GM12872 (cell line): Measurements from ENCODE around the gene DIS3L2.

Experiments used
- TF ChIP-seq, protein P1 (sequence below): IDR thresholded peaks from 3 replicates; pipeline ENCODE4 v1.5.1; 2011; ENCODE audit warnings: low read depth, mild to moderate bottlenecking, low read length, moderate library complexity; ENCODE audit not compliant: insufficient read depth

The DIS3L2 gene

DNA sequence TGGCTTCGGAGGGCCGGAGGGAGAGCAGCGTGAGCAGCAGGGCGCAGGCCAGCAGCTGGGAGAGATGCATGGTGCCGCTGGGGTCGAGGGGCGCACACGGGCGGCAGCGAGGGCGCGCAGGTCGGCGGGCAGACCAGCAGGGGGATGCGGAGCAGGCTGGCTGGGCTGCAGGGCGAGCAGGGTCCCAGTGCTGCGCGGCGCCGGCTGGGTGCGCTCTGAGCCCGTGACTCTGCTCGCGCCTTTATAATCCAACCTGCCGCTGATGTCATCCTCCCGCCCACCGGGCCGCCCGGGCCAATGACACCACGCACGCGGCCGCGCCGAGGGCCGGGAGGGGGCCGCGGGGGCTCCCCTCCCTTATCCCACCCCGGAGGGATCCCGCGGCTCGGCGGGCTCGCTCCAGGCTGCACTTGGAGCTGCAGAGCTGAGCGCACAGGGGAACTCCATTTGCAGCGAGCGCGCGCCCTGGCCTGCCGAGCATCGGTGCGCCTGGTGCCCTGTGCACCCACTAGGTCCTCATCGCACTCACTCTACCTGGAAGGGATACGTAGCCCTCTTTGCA, 35.3 kb upstream of the DIS3L2 start, which contains the start of gene NPPC:
Gene NPPC (minus strand): TSS at position 217 of the 562 bp plus-strand sequence. CDS start 147 bp downstream, at position 70.
- TF ChIP-seq, protein P1, sequence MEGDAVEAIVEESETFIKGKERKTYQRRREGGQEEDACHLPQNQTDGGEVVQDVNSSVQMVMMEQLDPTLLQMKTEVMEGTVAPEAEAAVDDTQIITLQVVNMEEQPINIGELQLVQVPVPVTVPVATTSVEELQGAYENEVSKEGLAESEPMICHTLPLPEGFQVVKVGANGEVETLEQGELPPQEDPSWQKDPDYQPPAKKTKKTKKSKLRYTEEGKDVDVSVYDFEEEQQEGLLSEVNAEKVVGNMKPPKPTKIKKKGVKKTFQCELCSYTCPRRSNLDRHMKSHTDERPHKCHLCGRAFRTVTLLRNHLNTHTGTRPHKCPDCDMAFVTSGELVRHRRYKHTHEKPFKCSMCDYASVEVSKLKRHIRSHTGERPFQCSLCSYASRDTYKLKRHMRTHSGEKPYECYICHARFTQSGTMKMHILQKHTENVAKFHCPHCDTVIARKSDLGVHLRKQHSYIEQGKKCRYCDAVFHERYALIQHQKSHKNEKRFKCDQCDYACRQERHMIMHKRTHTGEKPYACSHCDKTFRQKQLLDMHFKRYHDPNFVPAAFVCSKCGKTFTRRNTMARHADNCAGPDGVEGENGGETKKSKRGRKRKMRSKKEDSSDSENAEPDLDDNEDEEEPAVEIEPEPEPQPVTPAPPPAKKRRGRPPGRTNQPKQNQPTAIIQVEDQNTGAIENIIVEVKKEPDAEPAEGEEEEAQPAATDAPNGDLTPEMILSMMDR, result peak; percentile 56

DNA sequence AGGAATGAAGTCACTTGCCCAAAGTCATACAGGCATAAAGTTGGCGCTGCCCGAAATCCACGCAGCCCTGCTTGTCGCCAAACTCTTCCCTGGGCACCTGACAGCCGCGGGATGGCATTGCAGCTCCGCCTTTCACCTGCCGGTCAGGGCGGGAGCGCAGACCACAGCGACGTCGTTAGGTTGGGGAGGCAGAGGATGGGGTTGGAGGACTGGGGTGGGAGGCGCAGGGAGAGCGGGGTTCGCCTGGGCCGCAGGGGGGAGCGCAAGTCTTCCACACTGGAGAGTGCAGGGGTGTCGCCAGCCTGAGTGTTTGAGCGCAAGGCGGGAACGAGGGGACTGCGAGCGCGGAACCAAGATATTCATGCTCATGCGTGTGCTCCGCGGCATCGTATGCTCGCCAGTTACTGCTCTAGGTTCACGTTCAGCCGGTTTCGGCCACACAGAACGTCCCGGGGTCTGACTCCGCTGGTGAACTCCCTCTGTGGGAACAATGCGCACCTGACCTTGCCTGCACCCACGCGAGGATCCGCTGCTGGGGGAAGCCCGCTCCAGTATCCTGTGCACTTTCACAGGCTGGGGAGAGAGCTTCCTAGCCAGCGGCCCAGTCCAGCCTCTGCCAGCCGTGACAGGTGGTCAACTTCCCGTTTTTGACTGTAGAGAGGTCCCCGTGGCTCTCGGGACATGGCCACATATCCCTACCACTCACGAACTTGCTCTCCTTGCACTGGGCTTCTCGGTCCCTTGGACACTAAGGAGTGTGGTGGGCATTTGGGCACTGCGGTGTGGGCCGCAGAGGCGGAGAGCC, 34.5 kb upstream of the DIS3L2 start:
- TF ChIP-seq, protein P1, result no peak

DNA sequence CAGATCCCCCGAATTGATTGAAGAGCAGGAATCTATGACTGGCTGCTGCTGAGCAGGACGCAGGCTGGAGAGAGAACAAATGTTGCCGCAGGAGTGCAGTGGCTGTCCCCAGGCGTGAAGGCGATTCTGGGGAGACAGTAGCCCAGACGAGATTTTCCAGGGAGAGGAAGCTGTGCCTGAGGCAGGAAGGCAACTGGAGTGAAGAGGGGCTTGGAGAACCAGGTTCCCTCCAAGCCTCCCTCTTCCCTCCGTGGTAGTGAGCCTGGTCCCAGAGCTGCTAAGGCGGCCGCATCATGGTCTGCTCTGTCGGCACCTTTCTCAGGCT, 34.0 kb upstream of the DIS3L2 start:
- TF ChIP-seq, protein P1, result no peak

DNA sequence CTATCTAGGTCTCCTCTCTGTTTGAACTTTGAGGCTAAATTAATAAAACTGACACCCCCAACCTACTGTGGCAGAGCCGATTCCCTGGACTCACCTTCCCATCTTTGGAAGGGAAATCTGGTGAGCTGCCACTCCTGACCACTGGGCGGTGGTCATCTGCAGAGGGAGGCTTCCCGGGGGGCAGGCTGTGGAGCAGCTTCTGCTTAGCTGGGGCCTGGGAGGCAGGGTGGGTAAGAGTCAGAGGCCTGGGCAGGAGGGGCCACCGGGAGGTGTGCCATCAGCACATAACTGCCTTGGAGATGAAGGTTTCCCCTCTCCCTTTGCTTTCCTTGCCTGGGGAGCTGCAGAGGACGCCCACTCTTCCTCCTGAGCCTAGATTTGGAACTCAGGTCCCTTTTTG, 33.0 kb upstream of the DIS3L2 start:
- TF ChIP-seq, protein P1, result no peak

DNA sequence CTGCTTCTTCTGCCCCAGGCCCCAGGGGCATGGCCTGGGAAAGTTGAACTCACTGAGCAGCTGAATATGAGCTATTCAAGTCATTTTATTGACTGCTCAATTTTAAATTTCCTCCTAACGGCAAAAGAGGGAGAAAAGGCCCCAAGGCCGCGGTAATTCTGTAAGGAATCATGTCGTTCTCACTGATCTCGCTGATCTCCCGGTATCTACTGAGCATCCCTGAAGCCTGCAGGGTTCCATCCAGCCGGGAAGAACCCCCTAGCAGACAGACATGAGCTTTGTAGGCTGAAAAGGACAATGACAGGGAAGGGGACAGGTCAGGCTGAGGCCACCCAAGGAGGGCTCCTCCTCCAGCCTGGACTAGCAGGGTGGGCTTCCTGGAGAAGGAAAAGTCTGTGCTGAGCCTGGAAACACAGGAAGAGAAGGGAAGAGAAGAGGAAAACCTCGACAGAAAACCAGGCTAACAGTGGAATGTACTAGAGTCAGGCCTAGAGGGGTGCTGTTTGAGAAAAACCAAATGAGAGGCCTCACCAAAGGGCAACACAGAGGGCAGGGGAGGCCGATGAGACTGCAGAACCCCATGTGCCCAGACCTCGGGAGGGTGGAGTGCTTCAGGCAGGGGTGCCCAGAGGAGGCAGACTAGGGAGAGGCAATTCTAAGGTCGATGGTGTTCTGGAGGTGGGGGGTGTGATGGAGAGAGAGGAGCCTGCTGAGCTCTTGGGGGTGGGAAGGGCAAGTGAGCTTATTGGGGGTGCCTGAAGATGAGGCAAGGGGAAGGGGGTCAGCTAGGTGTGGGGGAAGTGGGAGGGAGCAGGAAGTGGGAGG, 32.4 kb upstream of the DIS3L2 start:
- TF ChIP-seq, protein P1, result no peak

DNA sequence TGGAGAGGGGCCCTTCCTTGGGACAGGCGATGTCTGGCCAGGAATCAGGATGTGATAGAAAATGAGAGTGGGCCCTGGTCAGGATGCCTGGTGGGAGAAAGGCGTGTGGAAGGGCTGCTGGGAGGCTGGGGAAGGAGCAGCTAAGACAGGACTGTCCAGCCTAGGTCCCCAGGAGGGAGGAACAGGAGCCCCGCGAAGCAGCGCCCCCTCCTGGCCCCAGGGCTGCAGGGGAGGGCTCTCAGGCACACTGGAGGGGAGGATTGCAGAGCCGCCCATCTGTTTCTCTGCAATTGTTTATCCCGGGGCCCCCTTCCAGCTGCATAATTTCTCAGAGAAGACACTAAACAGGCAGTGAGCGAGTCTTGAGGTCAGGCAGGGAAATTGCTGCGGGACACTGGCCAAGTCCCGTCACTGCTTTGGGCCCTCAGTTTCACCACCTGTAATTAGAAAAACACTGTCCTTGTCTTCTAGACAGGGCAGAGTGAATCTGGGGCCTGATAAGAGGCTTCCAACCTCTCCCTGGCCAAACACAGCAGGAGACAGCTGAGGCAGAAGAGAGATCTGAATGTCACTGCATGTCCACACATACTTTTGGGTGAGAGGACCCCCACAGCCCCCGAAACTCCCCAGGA, 31.4 kb upstream of the DIS3L2 start:
- TF ChIP-seq, protein P1, result peak; percentile 65
